Transverse colon (tissue), 3 donors: ENCODE results near the gene MAOA.

Experiments used
- POLR2A ChIP-seq: fragments of 450-650 bp; IDR thresholded peaks from one replicate; pipeline ENCODE4 v1.6.1; 2016; ENCODE audit warnings: antibody characterized with exemption, mild to moderate bottlenecking, moderate library complexity
- TF ChIP-seq, protein P1 (sequence below), 5 experiments: fragments of 200-600 bp in 3 of 5; fragments of 450-650 bp in 2 of 5; sonication (generic) in 3 of 5; IDR thresholded peaks; 1 replicate in 2 of 5; 2 replicates in 3 of 5; pipeline ENCODE4 v1.5.1; 2016 to 2017; ENCODE audit warnings: antibody characterized with exemption in 5 of 5, inconsistent platforms in 3 of 5, mild to moderate bottlenecking in 2 of 5, moderate library complexity in 1 of 5

GRCh38 chrX:43643201-43643600, 12.9 kb upstream of the MAOA start:
- no peak for TF ChIP-seq POLR2A
- TF ChIP-seq, protein P1, sequence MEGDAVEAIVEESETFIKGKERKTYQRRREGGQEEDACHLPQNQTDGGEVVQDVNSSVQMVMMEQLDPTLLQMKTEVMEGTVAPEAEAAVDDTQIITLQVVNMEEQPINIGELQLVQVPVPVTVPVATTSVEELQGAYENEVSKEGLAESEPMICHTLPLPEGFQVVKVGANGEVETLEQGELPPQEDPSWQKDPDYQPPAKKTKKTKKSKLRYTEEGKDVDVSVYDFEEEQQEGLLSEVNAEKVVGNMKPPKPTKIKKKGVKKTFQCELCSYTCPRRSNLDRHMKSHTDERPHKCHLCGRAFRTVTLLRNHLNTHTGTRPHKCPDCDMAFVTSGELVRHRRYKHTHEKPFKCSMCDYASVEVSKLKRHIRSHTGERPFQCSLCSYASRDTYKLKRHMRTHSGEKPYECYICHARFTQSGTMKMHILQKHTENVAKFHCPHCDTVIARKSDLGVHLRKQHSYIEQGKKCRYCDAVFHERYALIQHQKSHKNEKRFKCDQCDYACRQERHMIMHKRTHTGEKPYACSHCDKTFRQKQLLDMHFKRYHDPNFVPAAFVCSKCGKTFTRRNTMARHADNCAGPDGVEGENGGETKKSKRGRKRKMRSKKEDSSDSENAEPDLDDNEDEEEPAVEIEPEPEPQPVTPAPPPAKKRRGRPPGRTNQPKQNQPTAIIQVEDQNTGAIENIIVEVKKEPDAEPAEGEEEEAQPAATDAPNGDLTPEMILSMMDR (IDR thresholded peaks at IDR 0.05): no peak
